ENCODE measurements around the gene CD1E. TPM values are rescaled to one million over a fixed set of nuclear protein-coding genes. Genes with fewer than 3 reads are reported as not detected.
"Not testable (repeated sequence)": the region's sequence is repeated elsewhere in the genome, so short reads cannot be mapped to it uniquely, and the experiment has no call there.

The CD1E gene
- polyA plus RNA-seq, 3 donors: 3.1 to 6.3 (median 3.3) TPM

DNA sequence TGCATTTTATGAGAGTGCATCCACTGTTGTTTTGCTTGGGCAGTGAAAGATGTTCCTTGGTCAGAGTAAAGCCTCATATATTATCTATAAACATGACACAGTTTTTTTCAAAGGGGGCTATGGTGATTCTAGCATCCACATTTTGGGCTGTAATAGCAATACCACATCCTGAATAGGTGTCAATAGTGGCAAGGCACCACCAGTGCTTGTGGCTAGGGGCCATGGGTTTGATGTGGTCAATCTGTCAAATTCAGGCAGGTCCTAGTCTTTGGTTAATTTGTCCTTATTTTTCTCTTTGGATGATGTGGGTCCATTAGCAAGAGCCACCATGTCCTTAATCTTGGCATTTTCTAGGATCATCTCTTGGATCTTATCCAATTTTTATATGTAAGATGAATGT is 13.1 kb downstream of the CD1E start:
- H3K4me3 ChIP-seq (replicated peaks in 1 of 3; ENCODE audit: low read depth in 2 of 3, low read length in 3 of 3): no peak overlapping the region
- no peaks in the 10 kb centered on the region for H3K79me2 ChIP-seq (ENCODE audit: insufficient read depth, low read length)
- intact Hi-C loops (cut with micrococcal nuclease): no loop called here
- H3K27ac ChIP-seq (ENCODE audit: low read depth in 1 of 2, low read length in 2 of 2): no peak overlapping the region
- no peak overlapping the region for H3K9ac ChIP-seq (ENCODE audit: insufficient read depth, low read length, poor library complexity, severe bottlenecking)
- H3K36me3 Mint-ChIP-seq: peaks cover 0 to 3% of the 10 kb centered on the region in 2 donors
- H3K9me3 ChIP-seq (replicated peaks in 1 of 2; ENCODE audit: control insufficient read depth in 1 of 2, insufficient read depth in 1 of 2, low read length in 2 of 2): peaks cover 16 to 17% of the 10 kb centered on the region in 2 donors
- no peaks in the 10 kb centered on the region for H4K20me1 ChIP-seq (ENCODE audit: insufficient read depth, low read length)
- no peak overlapping the region for H3K27ac Mint-ChIP-seq
- no peaks in the 10 kb centered on the region for H3K36me3 ChIP-seq (replicated peaks in 1 of 2; ENCODE audit: control insufficient read depth in 1 of 2, insufficient read depth in 2 of 2, low read length in 2 of 2)
- no peaks in the 10 kb centered on the region for H3K27me3 ChIP-seq (ENCODE audit: control insufficient read depth in 2 of 2, insufficient read depth in 2 of 2, low read length in 2 of 2)
- no peak for DNase-seq
- H3K4me1 ChIP-seq (ENCODE audit: control insufficient read depth in 1 of 2, insufficient read depth in 2 of 2, low read length in 2 of 2): no peaks in the 10 kb centered on the region
- H3K9me3 Mint-ChIP-seq: peaks cover 14 to 27% (median 23%) of the 10 kb centered on the region in 7 donors
- no peaks in the 10 kb centered on the region for H3K4me1 Mint-ChIP-seq
- TF ChIP-seq, protein P1, sequence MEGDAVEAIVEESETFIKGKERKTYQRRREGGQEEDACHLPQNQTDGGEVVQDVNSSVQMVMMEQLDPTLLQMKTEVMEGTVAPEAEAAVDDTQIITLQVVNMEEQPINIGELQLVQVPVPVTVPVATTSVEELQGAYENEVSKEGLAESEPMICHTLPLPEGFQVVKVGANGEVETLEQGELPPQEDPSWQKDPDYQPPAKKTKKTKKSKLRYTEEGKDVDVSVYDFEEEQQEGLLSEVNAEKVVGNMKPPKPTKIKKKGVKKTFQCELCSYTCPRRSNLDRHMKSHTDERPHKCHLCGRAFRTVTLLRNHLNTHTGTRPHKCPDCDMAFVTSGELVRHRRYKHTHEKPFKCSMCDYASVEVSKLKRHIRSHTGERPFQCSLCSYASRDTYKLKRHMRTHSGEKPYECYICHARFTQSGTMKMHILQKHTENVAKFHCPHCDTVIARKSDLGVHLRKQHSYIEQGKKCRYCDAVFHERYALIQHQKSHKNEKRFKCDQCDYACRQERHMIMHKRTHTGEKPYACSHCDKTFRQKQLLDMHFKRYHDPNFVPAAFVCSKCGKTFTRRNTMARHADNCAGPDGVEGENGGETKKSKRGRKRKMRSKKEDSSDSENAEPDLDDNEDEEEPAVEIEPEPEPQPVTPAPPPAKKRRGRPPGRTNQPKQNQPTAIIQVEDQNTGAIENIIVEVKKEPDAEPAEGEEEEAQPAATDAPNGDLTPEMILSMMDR (IDR thresholded peaks at IDR 0.05): no peak
- H3K4me3 Mint-ChIP-seq: no peak overlapping the region
- H3K4me2 ChIP-seq (replicated peaks; ENCODE audit: extremely low read depth, low read length, poor library complexity, severe bottlenecking): no peak overlapping the region
- H3K27me3 Mint-ChIP-seq (ENCODE audit: low read depth in 3 of 3): peaks cover 3 to 12% (median 5%) of the 10 kb centered on the region in 3 donors
- H2AFZ ChIP-seq (ENCODE audit: insufficient read depth, low read depth, low read length, poor library complexity, severe bottlenecking): no peak overlapping the region

DNA sequence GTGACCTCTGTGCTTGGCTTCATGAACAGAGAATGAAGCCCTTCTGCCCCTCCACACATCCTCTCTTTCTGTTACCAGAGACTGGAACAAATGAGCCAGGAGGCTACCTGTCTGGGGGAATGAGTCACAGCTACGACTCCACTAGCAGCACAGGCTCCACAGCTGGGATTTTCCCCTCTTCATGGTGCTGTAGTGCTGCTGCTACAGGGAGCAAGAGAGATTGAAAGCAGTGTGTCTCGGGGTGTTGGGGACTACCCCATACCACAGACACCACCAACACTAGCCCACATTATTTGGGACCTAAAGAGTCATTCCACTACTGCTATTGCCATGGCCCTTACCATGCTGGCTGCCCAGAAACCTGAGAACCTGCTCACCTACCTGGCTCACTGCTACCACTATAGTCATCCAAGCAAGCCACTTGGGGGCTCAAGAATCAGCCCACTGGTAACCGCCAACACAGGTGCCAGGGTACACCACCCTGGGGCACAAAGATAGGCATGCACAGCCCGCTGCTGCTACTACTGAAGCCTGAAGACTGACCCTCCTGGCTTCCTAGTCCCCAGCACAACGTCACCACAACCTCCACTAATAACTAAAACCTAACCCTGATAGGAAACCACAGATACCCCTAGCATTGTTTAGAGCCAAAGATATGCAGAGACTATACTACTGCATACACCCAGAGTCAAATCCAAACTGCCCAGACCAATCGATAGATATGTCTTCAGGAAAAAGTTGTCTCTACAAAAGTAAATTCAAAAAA is 17.7 kb downstream of the CD1E start:
- Histone ChIP-seq H3K27ac (ENCODE audit: low read depth in 1 of 2, low read length in 2 of 2) (no peak overlapping the region), H3K27me3 (ENCODE audit: control insufficient read depth in 2 of 2, insufficient read depth in 2 of 2, low read length in 2 of 2) (no peaks in the 10 kb centered on the region), H3K79me2 (ENCODE audit: insufficient read depth, low read length) (no peaks in the 10 kb centered on the region), H3K4me1 (ENCODE audit: control insufficient read depth in 1 of 2, insufficient read depth in 2 of 2, low read length in 2 of 2) (peaks cover 7 to 16% of the 10 kb centered on the region in 2 donors), H3K36me3 (replicated peaks in 1 of 2; ENCODE audit: control insufficient read depth in 1 of 2, insufficient read depth in 2 of 2, low read length in 2 of 2) (no peaks in the 10 kb centered on the region), H3K9ac (ENCODE audit: insufficient read depth, low read length, poor library complexity, severe bottlenecking) (no peak overlapping the region), H4K20me1 (ENCODE audit: insufficient read depth, low read length) (no peaks in the 10 kb centered on the region), H3K4me2 (replicated peaks; ENCODE audit: extremely low read depth, low read length, poor library complexity, severe bottlenecking) (no peak overlapping the region), H3K9me3 (replicated peaks in 1 of 2; ENCODE audit: control insufficient read depth in 1 of 2, insufficient read depth in 1 of 2, low read length in 2 of 2) (peaks cover 27 to 29% of the 10 kb centered on the region in 2 donors), H2AFZ (ENCODE audit: insufficient read depth, low read depth, low read length, poor library complexity, severe bottlenecking) (no peak overlapping the region), H3K4me3 (replicated peaks in 1 of 3; ENCODE audit: low read depth in 2 of 3, low read length in 3 of 3) (no peak overlapping the region)
- intact Hi-C loops (cut with micrococcal nuclease): no loop called here
- Mint-ChIP-seq H3K9me3 (peaks cover 22 to 38% (median 33%) of the 10 kb centered on the region in 7 donors), H3K27ac (no peak overlapping the region), H3K4me1 (peaks cover 9% of the 10 kb centered on the region), H3K27me3 (ENCODE audit: low read depth in 3 of 3) (peaks cover 3 to 7% (median 7%) of the 10 kb centered on the region in 3 donors), H3K36me3 (peaks cover 0 to 4% of the 10 kb centered on the region in 2 donors), H3K4me3 (no peak overlapping the region)
- TF ChIP-seq, protein P1 (IDR thresholded peaks at IDR 0.05): no peak
- WGBS (ENCODE audit: insufficient coverage): 100% methylated on average over 3 of the region's 6 CpGs
- DNase-seq: no peak

DNA sequence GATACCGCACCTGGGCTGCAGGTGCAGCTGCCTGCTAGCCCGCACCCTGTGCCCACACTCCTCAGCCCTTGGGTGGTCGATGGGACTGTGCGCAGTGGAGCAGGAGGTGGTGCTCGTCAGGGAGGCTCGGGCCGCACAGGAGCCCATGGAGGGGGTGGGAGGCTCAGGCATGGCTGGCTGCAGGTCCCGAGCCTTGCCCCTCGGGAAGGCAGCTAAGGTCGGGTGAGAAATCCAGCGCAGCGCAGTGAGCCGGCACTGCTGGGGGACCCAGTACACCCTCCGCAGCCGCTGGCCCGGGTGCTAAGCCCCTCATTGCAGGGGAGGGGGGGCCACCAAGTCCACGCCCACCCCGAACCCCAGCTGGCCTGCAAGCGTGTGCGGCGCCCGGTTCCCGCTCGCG is 20.4 kb downstream of the CD1E start:
- H3K4me1 ChIP-seq (ENCODE audit: control insufficient read depth in 1 of 2, insufficient read depth in 2 of 2, low read length in 2 of 2): peaks cover 7 to 16% of the 10 kb centered on the region in 2 donors
- WGBS (ENCODE audit: insufficient coverage): 97% methylated on average over 16 of the region's 25 CpGs
- H3K9ac ChIP-seq (ENCODE audit: insufficient read depth, low read length, poor library complexity, severe bottlenecking); intact Hi-C loops (cut with micrococcal nuclease); H3K27me3 Mint-ChIP-seq (ENCODE audit: low read depth in 3 of 3); H3K27me3 ChIP-seq (ENCODE audit: control insufficient read depth in 2 of 2, insufficient read depth in 2 of 2, low read length in 2 of 2); H4K20me1 ChIP-seq (ENCODE audit: insufficient read depth, low read length); H3K4me3 Mint-ChIP-seq; H3K27ac Mint-ChIP-seq; H3K27ac ChIP-seq (ENCODE audit: low read depth in 1 of 2, low read length in 2 of 2); DNase-seq; H3K36me3 ChIP-seq (replicated peaks in 1 of 2; ENCODE audit: control insufficient read depth in 1 of 2, insufficient read depth in 2 of 2, low read length in 2 of 2); H2AFZ ChIP-seq (ENCODE audit: insufficient read depth, low read depth, low read length, poor library complexity, severe bottlenecking); H3K4me2 ChIP-seq (replicated peaks; ENCODE audit: extremely low read depth, low read length, poor library complexity, severe bottlenecking); H3K36me3 Mint-ChIP-seq; H3K4me3 ChIP-seq (replicated peaks in 1 of 3; ENCODE audit: low read depth in 2 of 3, low read length in 3 of 3); H3K4me1 Mint-ChIP-seq; H3K79me2 ChIP-seq (ENCODE audit: insufficient read depth, low read length): not testable (repeated sequence)
- peaks cover 20 to 42% (median 26%) of the 10 kb centered on the region in 7 donors for H3K9me3 Mint-ChIP-seq
- H3K9me3 ChIP-seq (replicated peaks in 1 of 2; ENCODE audit: control insufficient read depth in 1 of 2, insufficient read depth in 1 of 2, low read length in 2 of 2): peaks cover 27% of the 10 kb centered on the region in 2 donors

All from CD14-positive monocyte (primary cell).